NCI-H2107 treated with DMSO at 0.1 percent for 48 hours (cell line): ENCODE measurements around the gene CBFB.
"Not testable (repeated sequence)": the region's sequence is repeated elsewhere in the genome, so short reads cannot be mapped to it uniquely, and the experiment has no call there.

Experiments
- DNase-seq: peaks from one replicate; lab custom pipeline; 2025; ENCODE audit not compliant: unreplicated experiment; lab: John Stamatoyannopoulos, UW

Gene CBFB

DNA sequence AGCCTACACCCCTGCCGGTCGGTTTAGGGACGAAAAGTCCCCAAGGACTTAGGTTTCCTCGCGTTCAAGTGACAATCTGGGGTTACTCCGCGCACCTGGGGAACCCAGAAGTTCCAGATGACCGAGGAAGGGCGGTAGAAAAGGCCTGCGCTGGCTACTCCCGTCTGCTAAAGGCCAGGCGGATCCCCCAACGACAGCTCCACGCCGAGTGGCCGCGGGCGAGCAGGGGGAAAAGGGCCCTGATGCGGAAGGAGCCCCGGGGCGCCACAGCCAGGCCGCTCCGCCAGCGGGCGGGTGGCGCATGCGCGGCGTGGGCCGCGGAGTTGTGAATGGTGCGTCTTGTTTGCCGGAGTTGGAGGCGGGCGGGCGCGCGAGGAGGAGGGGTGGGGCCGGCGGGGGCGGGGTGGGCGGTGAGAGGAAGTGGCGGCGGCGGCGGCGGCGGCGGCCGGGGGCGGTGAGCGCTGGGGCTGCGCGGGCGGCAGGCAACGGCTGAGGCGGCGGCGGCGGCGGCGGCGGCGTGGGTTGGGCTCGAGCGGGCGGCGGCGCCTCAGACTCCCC lies at the start of gene CBFB:
TSS of gene CBFB (plus strand) at position 454 of the 558 bp plus-strand sequence. CDS start 259 bp downstream, outside the sequence.
- peak; percentile 72 for DNase-seq

DNA sequence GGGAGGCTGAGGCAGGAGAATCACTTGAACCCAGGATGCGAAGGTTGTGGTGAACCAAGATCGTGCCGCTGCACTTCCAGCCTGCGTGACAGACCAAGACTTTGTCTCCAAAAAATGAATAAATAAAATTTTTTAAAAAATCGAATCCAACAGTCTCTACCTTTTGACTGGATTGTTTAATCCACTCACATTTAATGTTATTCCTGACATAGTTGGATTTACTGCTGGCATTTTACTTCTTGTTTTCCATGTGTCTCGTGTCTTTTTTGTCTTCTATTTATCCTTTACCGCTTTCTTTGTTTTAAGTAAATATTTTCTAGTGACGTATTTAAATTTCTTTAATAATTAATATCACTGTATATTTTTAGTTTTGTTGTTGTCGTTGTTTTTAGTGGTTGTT lies 45.9 kb upstream of the CBFB start:
- no peak for DNase-seq

DNA sequence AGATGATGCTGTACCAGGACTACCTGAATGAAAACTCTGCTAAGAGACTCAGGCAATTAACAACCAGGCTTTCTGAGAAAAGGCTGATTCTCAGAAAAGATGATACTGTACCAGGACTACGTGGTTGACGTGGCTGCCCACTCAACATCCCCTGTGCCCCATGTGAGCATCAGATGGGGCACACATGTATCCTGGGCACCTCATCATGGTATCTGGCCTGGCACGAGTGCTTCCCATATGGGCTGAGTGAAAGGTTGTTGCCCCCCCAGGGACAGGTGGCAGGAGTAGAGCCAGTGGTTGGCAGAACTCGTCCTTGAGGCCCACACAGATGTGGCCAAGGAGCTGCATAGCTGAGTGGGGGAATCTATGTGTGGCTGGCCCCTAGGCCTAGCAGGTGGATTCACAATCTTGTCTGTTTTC lies 44.0 kb upstream of the CBFB start:
- DNase-seq, result no peak

DNA sequence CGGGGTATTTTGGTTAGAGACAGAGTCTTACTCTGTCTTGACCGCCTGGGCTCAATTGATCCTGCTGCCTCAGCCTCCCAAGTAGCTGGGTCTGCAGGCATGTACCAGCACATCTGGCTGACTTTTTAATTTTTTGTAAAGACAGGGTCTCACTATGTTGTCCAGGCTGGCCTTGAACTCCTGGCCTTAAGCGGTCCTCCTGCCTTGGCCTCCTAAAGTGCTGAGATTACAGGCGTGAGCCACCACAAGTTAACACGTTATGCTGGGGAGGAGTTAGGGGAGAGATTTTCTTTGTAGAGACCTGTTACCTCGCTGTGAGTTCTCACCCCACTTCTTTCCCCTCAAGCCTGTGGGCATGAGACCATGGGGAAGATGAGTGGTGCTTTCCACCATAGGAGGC lies 42.4 kb upstream of the CBFB start:
- DNase-seq, result no peak

DNA sequence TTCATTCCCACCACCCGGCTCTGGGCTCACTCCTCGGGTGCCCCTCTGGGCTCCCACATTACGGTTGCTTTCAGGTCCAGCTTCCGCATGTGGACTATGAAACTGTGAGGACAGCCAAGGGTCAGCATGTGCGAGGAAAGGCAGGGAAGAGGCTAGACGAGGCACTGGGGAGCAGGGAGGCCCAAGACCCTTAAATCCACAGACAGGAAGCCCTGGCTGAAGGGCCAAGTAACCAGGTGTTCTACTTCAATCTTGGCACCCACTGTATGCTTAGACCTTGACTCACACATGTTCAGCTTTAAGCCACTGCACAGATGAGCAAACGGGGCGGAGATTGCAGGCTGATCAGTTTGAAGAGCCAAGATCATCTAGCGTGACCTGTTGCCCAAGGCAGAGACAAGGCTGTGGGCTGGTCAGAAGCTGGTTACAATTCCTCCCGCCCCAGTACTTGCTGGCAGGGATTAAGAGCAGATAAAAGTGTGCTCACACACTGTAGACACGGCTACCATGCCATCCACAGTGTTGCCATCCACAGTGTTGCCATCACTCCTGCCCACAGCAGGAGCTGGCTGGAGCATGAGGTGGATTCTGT lies 40.7 kb upstream of the CBFB start, which contains the start of gene CES4A:
TSS of gene CES4A (plus strand) at position 393 of the 592 bp plus-strand sequence. CDS start at position 577, 184 bp downstream.
- DNase-seq, result no peak

DNA sequence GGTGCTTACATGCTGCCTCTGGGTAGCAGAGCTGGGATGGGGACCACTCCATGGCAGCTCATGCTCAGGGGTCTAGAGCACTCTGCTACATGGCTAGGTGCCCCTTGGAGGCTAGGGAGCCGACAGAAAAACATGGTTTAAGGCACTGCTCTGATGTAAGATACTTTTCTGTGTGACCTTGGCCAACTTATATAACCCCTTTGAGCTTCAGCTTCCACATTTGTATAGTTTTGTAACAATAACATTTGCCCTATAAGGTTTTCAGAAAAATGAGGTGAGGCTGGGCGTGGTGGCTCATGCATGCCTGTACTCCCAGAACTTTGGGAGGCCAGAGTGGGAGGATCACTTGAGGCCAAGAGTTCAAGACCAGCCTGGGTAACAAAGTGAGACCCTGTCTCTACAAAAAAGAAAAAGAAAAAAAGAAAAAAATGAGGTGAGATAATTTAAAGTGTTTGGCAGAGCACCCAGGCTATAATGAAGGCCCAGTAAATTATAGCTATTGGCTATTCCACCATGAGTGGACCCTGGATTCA lies 37.3 kb upstream of the CBFB start:
- DNase-seq, result no peak

DNA sequence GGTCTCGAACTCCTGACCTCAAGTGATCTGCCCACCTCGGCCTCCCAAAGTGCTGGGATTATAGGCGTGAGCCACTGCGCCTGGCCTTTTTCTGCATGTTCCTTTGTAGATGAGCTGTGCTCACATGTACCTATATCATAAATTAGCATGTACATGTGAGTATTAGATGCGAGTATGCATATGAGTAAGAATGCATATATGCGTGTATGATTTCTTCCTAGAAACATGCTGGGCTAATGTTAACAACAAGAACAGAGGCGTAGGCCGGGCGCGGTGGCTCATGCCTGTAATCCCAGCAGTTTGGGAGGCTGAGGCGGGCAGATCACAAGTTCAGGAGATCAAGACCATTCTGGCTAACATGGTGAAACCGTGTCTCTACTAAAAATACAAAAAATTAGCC lies 35.4 kb upstream of the CBFB start:
- DNase-seq, result not testable (repeated sequence)

DNA sequence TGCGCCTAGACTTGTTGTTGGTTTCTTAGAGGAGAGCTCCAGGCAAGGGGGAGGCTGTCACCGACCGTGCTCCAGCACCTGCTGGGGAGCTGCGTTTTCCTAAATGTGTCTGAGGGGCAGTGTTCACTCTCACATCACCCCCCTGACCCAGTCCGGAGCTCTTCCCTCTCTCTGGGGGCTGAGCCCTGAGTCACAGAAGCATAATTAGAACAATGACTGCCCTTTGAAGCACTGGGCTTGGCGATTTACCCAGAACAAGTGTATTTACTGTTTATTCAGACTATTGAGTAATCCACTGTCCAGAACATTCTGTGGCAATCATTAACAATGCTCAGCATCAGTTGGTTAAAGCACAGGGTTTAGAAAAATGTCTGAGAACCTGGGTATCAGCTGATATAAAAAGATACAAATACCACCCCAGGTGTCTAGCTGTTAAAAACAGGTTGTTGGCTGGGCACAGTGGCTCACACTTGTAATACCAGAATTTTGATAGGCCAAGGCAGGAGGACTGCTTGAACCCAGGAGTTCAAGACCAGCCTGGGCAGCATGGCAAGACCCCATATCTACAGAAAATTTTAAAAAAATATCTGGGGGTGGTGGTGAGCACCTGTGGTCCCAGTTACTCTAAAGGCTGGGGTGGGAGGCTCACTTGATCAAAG lies 32.5 kb upstream of the CBFB start:
- DNase-seq, result no peak

DNA sequence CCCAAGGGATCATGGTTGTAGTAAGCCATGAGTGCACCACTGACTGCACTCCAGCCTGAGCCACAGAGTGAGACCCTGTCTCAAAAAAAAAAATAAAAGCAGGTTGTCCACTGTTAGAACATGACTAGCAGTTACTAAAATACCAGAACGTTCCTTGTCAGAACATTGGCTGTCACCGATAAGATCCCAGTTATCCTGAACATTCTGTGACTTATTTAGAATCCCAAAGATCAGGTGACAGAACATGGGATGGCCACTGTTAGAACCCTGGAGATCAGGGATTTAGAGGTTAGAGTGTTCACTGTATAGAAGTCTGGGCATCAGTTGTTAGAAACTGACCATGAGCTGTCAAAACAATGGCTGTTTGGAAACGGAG lies 32.0 kb upstream of the CBFB start:
- no peak for DNase-seq

DNA sequence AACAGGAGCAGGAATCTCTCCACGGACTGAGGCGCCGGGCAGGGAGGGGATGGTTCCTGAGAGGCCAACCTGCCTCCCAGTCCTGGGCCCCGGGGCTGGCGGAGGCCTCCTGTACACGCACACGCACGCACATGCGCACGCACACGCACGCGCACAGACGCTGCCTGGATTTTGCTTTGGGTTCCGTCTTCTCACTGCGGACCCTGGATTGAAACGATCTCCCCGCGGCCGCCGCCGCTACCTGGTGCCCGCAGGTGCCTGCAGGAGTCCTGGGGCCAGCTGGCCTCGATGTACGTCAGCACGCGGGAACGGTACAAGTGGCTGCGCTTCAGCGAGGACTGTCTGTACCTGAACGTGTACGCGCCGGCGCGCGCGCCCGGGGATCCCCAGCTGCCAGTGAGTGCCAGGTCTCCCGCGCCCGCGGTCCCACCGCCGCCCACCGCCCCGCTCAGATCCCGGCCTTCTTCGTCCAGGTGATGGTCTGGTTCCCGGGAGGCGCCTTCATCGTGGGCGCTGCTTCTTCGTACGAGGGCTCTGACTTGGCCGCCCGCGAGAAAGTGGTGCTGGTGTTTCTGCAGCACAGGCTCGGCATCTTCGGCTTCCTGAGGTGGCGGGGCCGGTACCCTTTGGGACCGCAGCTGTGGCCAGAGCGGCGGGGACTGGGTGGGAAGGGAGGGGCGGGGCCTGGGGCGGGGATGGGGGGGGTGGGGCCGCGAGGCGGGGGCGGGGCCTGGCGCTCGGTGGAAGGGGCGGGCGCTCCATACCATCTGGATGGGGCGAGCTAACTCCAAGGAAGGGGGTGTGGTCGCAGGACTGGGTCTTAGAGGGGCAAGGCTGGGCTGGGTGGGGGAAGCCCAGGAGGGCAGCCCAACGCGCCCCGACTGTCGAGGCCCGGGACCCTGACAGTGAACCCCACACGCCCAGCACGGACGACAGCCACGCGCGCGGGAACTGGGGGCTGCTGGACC lies 28.3 kb upstream of the CBFB start:
- DNase-seq, result peak; percentile 11

DNA sequence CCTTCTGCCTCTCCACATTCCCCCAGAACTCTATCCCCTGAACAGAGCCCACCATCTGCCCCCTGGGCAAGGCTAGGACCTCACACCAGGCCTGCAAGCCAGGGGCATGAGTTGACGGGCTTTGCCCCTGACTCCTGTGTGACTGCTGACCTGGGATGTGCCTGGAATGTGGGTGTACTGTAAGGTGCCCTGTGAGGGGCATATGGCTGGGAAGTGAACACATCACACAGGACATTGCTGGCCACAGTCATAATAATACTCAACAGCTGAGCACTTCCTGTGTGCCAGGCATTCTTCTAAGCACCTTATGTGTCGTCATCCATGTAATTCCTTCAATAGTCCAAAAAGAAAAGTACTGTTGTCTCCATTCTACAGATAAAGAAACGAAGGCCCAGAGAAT lies 27.2 kb upstream of the CBFB start:
- DNase-seq, result no peak

DNA sequence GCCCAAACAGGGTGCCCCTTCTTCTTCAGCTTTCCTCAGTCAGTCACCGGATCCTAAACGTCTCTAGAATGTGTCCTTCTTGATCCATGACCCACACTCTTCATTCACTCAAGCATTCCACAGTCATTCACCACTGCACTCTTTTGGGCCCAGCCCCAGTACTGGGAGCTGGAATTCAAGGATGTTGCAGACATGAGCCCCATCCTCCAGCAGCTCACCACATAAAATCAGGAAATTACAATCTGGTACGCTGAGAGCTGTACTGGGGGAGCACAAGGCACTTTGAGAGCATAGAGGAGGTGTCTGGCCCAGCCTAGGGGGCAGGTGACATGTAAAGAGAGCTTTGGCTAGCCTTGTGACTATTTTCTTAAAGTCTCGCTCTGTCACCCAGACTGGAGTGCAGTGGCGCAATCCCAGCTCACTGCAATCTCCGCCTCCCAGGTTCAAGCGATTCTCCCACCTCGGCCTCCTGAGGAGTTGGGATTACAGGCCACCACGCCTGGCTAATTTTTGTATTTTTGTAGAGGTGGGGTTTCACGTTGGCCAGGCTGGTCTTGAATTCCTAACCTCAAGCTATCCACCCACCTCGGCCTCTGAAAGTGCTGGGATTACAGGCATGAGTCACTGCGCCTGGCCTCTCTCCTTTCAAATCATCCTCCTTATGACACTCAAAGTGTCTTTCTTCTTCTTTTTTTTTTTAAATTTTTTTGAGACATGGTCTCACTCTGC lies 21.9 kb upstream of the CBFB start:
- DNase-seq, result no peak

DNA sequence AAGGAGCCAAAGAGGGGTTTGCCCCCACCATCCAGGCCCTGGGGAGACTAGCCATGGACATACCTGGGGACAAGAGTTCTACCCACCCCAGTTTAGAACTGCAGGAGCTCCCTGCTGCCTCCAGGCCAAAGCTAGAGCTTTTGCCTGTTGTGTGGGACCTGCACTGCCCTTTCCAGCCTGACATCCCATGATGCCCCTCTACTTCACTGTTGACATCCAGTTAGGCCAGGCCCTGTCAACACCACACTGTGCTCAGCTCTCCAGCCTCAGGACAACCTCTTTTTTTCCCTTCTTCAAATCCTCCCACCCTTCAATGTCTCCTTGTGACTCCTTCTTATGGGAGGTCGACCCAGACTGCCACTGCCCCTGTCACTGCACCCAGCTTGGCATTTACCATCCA lies 19.8 kb upstream of the CBFB start:
- DNase-seq, result no peak

DNA sequence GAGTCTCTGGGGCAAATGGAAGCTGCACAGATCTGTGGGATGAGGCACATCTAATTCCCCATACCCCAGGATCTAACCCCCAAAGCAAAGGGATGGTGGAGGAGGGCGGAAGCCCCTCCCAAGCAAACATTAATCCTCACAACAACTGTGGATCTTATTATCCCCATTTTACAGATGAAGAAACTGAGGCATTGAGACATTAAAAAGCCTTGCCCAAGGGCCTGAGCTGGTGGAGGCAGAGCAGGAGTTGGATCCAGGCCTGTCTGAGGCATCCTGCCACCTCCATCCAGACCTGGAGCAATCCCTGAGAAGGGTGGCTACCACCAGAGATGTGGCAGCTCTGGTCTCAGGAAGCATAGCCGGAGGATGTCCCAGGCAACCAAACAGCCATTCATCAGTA lies 17.7 kb upstream of the CBFB start:
- DNase-seq, result no peak

DNA sequence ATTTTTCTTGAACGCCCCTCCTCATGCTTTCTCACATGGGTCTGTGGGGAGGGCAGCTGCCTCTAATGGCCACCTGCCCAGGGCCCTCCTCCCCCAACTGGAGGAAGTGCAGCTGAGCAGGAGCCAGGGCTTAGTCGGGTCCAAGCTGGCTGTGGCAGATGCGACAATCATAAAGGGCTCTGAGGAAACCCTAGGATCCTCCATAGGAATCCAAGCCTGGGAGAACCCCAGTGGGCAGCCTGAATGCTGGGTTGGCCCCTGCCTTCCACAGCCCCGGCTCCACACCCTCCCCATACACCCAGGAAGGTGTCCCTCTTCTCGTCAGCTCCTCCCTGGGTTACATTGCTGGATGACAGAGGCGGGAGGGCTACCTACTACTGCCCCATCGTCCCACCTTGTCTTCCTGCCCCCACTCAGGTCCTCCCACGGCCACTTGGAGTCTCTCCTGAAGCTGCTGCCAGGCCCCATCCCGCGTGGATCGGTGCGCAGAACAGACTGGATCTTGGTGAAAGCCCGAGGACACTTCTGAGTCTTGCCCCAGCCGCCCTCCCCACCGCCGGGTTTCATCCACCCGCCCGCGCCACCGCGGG lies 15.6 kb upstream of the CBFB start:
- DNase-seq, result no peak

DNA sequence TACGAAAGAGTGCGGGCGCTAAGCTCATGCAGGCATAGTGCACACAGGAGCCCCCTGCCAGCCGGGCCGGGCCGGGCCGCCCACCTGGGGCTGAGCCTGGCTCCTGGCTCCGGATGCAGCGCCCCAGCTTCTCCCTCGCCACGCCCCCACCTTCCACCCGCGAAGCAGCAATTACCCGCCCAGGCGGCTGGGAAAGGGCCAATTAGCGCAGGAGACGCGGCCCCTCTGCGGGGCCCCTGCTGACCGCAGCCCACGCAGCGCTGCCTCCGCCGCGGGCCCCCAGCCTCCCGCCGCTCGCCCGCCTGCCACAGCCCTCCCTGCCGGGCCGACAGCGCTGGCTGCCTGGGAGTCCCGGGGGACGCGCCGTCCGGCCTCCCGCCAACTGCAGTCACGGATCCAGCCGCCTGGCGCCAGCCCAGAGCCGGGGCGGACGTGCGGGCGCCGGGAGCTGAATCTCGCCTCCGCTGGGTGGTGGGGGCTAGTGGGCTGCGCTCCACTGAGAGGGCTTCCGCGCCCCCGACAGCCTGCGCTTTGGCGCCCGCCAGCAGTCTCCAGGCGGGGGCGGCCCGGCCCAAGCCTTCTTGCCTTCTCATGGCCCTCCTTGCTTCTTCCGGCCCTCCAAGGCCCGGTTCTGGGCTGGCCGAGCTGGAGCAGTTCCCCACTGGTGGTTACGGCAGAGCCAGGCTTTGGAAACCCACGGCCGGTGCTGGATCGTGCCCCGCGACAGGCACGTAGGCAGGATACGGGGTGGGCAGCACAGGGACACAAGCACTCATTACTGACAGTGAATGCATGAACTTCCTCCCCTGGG lies 14.9 kb upstream of the CBFB start:
- no peak for DNase-seq

DNA sequence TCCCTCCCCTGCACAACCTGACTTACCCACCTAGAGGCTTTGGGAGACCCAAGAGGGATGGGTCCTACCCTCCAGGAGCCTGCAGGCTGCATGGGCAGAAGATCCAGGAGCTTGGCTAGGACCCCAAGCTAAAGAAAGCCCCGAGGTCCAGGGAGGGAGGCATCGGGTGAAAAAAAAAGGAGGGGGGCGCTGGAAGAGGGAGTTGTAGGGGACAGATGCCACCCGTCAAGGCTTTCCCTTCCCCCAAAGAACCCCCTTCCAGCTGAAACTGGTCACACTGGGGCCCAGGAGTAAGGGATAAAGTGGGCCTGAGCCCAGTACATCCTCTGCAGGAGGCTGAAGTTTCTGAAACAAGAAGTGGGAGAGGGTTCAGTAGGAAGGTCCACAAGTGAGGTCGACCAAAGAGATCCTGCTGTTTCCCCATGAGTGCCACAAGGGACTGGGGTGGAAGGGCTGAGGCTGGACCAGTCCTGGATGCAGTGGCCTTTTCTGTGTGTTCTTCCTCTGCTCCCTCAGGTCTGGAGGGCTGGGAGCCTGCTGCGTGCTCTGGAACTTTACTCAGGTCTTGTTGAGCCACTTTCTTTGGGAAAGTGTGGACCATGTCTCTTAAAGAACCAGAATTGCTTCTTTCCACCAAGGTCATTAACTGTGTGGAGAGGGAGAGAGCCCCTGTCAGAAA lies 14.2 kb upstream of the CBFB start:
- no peak for DNase-seq

DNA sequence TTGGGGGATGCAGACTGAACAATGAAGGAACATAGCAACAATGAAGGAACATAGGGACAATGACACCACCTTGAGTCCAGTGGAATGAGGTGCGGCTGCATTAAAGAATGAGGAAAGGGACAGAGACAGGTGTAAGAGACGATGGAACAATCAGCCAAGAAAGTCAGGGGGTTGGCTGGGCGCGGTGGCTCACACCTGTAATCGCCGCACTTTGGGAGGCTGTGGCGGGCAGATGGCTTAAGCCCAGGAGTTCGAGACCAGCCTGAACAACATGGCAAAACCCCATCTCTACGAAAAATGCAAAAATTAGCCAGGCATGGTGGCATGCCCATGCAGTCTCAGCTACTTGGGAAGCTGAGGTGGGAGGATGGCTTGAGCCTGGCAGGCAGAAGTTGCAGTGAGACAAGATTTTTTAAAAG lies 13.6 kb upstream of the CBFB start:
- peak; percentile 15 for DNase-seq

DNA sequence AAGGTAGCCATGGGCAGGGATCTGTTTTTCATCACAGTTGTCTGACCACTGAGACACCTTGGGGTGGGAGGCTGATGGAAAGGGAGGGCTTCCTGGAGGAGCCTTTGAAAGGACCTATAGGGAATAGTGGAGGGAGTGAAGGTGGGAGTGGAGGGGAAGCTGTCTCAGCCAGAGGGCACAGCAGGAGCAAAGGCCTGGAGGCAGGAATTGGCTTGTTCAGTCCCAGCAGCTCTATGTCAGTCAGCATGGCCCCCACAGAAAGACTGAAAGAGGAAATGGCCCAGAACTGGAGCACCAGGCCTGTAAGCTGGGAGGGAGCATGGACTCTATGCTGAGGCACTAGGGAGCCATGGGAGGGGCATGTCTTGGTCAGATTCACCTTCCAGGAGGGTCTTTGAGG lies 12.8 kb upstream of the CBFB start:
- no peak for DNase-seq
